Measurements from ENCODE around the gene MCM3AP.

DNA sequence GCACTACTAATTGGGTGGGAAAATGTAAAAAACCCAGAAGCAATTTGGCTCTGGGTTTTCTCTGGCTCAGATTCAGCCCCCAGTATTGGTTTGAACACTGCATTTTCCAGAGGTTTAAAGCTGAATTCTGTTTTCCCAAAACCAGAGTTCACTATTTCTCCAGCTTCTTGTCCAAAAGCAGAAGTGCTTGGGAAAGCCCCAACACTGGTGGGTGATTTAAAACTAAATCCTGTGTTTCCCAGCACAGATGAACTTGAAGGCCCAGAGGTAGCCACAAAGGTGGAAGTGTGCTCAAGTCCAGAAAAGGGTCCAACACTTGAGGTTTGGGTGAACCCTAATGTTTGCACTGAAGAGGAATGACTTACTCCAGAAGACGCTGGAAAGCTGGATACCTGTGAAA, 678 bp downstream of the MCM3AP start:
- TF ChIP-seq, protein P1, sequence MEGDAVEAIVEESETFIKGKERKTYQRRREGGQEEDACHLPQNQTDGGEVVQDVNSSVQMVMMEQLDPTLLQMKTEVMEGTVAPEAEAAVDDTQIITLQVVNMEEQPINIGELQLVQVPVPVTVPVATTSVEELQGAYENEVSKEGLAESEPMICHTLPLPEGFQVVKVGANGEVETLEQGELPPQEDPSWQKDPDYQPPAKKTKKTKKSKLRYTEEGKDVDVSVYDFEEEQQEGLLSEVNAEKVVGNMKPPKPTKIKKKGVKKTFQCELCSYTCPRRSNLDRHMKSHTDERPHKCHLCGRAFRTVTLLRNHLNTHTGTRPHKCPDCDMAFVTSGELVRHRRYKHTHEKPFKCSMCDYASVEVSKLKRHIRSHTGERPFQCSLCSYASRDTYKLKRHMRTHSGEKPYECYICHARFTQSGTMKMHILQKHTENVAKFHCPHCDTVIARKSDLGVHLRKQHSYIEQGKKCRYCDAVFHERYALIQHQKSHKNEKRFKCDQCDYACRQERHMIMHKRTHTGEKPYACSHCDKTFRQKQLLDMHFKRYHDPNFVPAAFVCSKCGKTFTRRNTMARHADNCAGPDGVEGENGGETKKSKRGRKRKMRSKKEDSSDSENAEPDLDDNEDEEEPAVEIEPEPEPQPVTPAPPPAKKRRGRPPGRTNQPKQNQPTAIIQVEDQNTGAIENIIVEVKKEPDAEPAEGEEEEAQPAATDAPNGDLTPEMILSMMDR (IDR thresholded peaks at IDR 0.05), result no peak
- no peak for TF ChIP-seq POLR2A (IDR thresholded peaks at IDR 0.05; ENCODE audit: low read depth)
- TF ChIP-seq POLR2AphosphoS5 (IDR thresholded peaks at IDR 0.05), result no peak

Measured in esophagus muscularis mucosa (tissue), 3 donors.